HG03342 (cell line): Measurements from ENCODE around the gene PDE9A.

Source experiments
- ATAC-seq: cut with Tn5 transposase; IDR thresholded peaks from one replicate; pipeline ENCODE4 v1.9.1; 2021; ENCODE audit warnings: mild to moderate bottlenecking, moderate library complexity; ENCODE audit not compliant: unreplicated experiment

Gene PDE9A

GRCh38 chr21:42670058-42670880, 16.8 kb downstream of the PDE9A start:
- ATAC-seq: no peak

GRCh38 chr21:42670884-42671283, 17.5 kb downstream of the PDE9A start:
- ATAC-seq: no peak

- ATAC-seq: no peak
These were observed 18.6 kb downstream of the PDE9A start for GRCh38 chr21:42671778-42672593.

GRCh38 chr21:42672699-42673458, 19.5 kb downstream of the PDE9A start:
- no peak for ATAC-seq

GRCh38 chr21:42673633-42674328, 20.4 kb downstream of the PDE9A start:
- no peak for ATAC-seq

- no peak for ATAC-seq
These were observed 21.0 kb downstream of the PDE9A start for GRCh38 chr21:42674351-42674940.

GRCh38 chr21:42675403-42675802, 22.0 kb downstream of the PDE9A start:
- ATAC-seq: no peak

- no peak for ATAC-seq
These were observed 23.4 kb downstream of the PDE9A start for GRCh38 chr21:42676808-42677207.

- no peak for ATAC-seq
These were observed 24.2 kb downstream of the PDE9A start for GRCh38 chr21:42677339-42678321.

GRCh38 chr21:42678618-42679295, 25.3 kb downstream of the PDE9A start:
- no peak for ATAC-seq

GRCh38 chr21:42679319-42680057, 26.1 kb downstream of the PDE9A start:
- ATAC-seq: no peak

- no peak for ATAC-seq
These were observed 26.6 kb downstream of the PDE9A start for GRCh38 chr21:42680058-42680330.

- ATAC-seq: no peak
These were observed 27.0 kb downstream of the PDE9A start for GRCh38 chr21:42680429-42680828.

- ATAC-seq: no peak
These were observed 28.1 kb downstream of the PDE9A start for GRCh38 chr21:42681296-42682206.

- no peak for ATAC-seq
These were observed 29.3 kb downstream of the PDE9A start for GRCh38 chr21:42682661-42683210.

- ATAC-seq: no peak
These were observed 30.1 kb downstream of the PDE9A start for GRCh38 chr21:42683371-42684108.
